CD4-positive, alpha-beta T cell treated with Interleukin-12 subunit alpha and Interleukin-12 subunit beta, for 1 hour (primary cell): Measurements from ENCODE around the gene SAMD11.
"Not testable (repeated sequence)": the region's sequence is repeated elsewhere in the genome, so short reads cannot be mapped to it uniquely, and the experiment has no call there.

Source experiments
- DNase-seq: peaks from one replicate; pipeline ENCODE4 v3.0.0-alpha.2; 2020

The SAMD11 gene

GRCh38 chr1:923131-923990 is at the start of gene SAMD11:
Gene SAMD11 (plus strand): TSS chr1:923923. CDS start chr1:924432, 509 bp downstream.
- DNase-seq, result peak; percentile 77

GRCh38 chr1:876428-877208 is 47.1 kb upstream of the SAMD11 start:
- DNase-seq, result not testable (repeated sequence)

GRCh38 chr1:877209-877986 is 46.3 kb upstream of the SAMD11 start:
- not testable (repeated sequence) for DNase-seq

GRCh38 chr1:880511-880910 is 43.2 kb upstream of the SAMD11 start:
- not testable (repeated sequence) for DNase-seq

GRCh38 chr1:880915-881314 is 42.8 kb upstream of the SAMD11 start:
- DNase-seq, result not testable (repeated sequence)

- no peak for DNase-seq
These were observed 37.4 kb upstream of the SAMD11 start for GRCh38 chr1:886311-886710.

GRCh38 chr1:886760-887159 is 37.0 kb upstream of the SAMD11 start:
- DNase-seq, result no peak

GRCh38 chr1:888297-888696 is 35.4 kb upstream of the SAMD11 start:
- no peak for DNase-seq

GRCh38 chr1:889774-890173 is 33.9 kb upstream of the SAMD11 start:
- DNase-seq, result not testable (repeated sequence)

GRCh38 chr1:890234-890633 is 33.5 kb upstream of the SAMD11 start:
- DNase-seq, result not testable (repeated sequence)

- no peak for DNase-seq
These were observed 33.1 kb upstream of the SAMD11 start for GRCh38 chr1:890661-891060.

GRCh38 chr1:897226-897625 is 26.5 kb upstream of the SAMD11 start:
- no peak for DNase-seq

GRCh38 chr1:897951-898350 is 25.8 kb upstream of the SAMD11 start:
- not testable (repeated sequence) for DNase-seq

GRCh38 chr1:899636-900317 is 23.9 kb upstream of the SAMD11 start:
- no peak for DNase-seq

GRCh38 chr1:901108-901859 is 22.4 kb upstream of the SAMD11 start:
- DNase-seq, result no peak

- DNase-seq, result no peak
These were observed 20.9 kb upstream of the SAMD11 start for GRCh38 chr1:902802-903201.

GRCh38 chr1:903305-903704 is 20.4 kb upstream of the SAMD11 start:
- no peak for DNase-seq

GRCh38 chr1:903721-904271 is 19.9 kb upstream of the SAMD11 start:
- DNase-seq, result no peak

GRCh38 chr1:904310-904950 is 19.3 kb upstream of the SAMD11 start:
- DNase-seq, result peak; percentile 89

- DNase-seq, result no peak
These were observed 18.5 kb upstream of the SAMD11 start for GRCh38 chr1:905071-905749.
